HL-60 (cell line): ENCODE measurements around the gene RAB15.
A peak's percentile ranks its signal among the peaks of the same experiment; 100 is the strongest.

Source experiments
- DNase-seq, 2 experiments: peaks; one replicate each; pipeline ENCODE4 v3.0.0-alpha.2; 2010 to 2020; ENCODE audit warnings: low read depth in 1 of 2, low spot score in 1 of 2
- H3K27ac ChIP-seq: fragments of 250-450 bp; sonication (Bioruptor Pico); replicated peaks from 2 replicates; pipeline ENCODE4 v1.5.1; 2020; ENCODE audit warnings: mild to moderate bottlenecking, moderate library complexity
- H3K27me3 ChIP-seq: fragments of 250-450 bp; sonication (Bioruptor Pico); 2 replicates; pipeline ENCODE4 v1.5.1; 2021; ENCODE audit warnings: mild to moderate bottlenecking, moderate library complexity; ENCODE audit not compliant: insufficient read depth, poor library complexity, severe bottlenecking
- H3K4me3 ChIP-seq: replicated peaks from 2 replicates; pipeline ENCODE4 v1.5.1; 2011; ENCODE audit warnings: mild to moderate bottlenecking, control low read depth, low read length; ENCODE audit not compliant: insufficient read depth
- GABPA ChIP-seq: IDR thresholded peaks from 2 replicates; pipeline ENCODE4 v1.6.1; 2012; ENCODE audit warnings: low read depth
- POLR2AphosphoS5 ChIP-seq: IDR thresholded peaks from 2 replicates; pipeline ENCODE4 v1.6.1; 2012; ENCODE audit warnings: low read depth
- SPI1 ChIP-seq: IDR thresholded peaks from 2 replicates; pipeline ENCODE4 v1.6.1; 2012; ENCODE audit warnings: low read depth, mild to moderate bottlenecking, borderline replicate concordance
- TF ChIP-seq, protein P1 (sequence below): IDR thresholded peaks from one replicate; pipeline ENCODE4 v1.5.1; 2011; ENCODE audit warnings: low read length, control low read depth, inconsistent platforms; ENCODE audit not compliant: insufficient read depth
- TF ChIP-seq, protein P2 (sequence below): IDR thresholded peaks from 2 replicates; pipeline ENCODE4 v1.6.1; 2012; ENCODE audit warnings: low read depth; ENCODE audit not compliant: insufficient replicate concordance

RAB15 gene

DNA sequence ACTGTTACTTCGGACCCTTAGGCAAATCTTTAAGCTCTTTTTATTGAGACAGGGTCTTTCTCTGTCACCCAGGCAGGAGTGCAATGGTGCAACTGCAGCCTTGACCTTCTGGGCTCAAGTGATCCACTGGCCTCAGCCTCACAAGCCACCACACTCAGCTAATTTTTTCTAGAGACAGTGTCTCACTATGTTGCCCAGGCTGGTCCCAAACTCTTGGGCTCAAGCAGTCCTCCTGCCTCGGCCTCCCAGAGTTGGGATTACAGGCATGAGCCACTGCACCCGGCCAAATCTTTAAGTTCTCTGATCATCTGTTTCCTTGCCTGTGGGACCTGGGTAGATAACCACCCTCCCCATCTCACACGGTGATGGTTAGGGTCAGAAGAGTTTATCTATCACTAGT lies 27.3 kb downstream of the RAB15 start:
- Histone ChIP-seq H3K27me3 (no peaks in the 10 kb centered on the region), H3K4me3 (no peak overlapping the region), H3K27ac (no peak overlapping the region)
- no peak for DNase-seq
- TF ChIP-seq, protein P1, sequence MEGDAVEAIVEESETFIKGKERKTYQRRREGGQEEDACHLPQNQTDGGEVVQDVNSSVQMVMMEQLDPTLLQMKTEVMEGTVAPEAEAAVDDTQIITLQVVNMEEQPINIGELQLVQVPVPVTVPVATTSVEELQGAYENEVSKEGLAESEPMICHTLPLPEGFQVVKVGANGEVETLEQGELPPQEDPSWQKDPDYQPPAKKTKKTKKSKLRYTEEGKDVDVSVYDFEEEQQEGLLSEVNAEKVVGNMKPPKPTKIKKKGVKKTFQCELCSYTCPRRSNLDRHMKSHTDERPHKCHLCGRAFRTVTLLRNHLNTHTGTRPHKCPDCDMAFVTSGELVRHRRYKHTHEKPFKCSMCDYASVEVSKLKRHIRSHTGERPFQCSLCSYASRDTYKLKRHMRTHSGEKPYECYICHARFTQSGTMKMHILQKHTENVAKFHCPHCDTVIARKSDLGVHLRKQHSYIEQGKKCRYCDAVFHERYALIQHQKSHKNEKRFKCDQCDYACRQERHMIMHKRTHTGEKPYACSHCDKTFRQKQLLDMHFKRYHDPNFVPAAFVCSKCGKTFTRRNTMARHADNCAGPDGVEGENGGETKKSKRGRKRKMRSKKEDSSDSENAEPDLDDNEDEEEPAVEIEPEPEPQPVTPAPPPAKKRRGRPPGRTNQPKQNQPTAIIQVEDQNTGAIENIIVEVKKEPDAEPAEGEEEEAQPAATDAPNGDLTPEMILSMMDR: no peak
- TF ChIP-seq GABPA (no peak), SPI1 (no peak), POLR2AphosphoS5 (no peak)
- TF ChIP-seq, protein P2, sequence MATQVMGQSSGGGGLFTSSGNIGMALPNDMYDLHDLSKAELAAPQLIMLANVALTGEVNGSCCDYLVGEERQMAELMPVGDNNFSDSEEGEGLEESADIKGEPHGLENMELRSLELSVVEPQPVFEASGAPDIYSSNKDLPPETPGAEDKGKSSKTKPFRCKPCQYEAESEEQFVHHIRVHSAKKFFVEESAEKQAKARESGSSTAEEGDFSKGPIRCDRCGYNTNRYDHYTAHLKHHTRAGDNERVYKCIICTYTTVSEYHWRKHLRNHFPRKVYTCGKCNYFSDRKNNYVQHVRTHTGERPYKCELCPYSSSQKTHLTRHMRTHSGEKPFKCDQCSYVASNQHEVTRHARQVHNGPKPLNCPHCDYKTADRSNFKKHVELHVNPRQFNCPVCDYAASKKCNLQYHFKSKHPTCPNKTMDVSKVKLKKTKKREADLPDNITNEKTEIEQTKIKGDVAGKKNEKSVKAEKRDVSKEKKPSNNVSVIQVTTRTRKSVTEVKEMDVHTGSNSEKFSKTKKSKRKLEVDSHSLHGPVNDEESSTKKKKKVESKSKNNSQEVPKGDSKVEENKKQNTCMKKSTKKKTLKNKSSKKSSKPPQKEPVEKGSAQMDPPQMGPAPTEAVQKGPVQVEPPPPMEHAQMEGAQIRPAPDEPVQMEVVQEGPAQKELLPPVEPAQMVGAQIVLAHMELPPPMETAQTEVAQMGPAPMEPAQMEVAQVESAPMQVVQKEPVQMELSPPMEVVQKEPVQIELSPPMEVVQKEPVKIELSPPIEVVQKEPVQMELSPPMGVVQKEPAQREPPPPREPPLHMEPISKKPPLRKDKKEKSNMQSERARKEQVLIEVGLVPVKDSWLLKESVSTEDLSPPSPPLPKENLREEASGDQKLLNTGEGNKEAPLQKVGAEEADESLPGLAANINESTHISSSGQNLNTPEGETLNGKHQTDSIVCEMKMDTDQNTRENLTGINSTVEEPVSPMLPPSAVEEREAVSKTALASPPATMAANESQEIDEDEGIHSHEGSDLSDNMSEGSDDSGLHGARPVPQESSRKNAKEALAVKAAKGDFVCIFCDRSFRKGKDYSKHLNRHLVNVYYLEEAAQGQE: no peak

DNA sequence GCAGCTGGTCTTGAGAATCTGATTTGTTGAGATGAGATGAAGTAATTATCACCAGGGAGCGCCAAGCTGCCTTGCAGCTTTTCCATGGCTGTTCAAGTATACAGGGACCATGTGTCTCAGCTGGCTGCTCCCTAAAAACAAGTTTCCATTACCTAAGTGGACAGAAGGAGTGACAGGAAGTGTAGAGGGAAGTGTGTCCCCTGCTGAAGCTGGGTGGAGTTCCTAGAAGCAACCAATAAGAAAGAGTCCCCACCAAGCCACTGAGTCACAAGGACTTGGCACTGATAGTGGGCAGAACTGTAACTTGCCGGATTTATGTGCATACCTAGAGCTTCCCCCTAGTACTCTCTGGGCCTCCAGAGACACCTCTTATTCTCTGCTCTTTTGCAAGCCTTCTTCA lies 28.1 kb downstream of the RAB15 start:
- DNase-seq: no peak
- TF ChIP-seq GABPA (no peak), POLR2AphosphoS5 (no peak), SPI1 (no peak)
- TF ChIP-seq, protein P1: no peak
- TF ChIP-seq, protein P2: no peak
- Histone ChIP-seq H3K27me3 (no peaks in the 10 kb centered on the region), H3K27ac (no peak overlapping the region), H3K4me3 (no peak overlapping the region)

DNA sequence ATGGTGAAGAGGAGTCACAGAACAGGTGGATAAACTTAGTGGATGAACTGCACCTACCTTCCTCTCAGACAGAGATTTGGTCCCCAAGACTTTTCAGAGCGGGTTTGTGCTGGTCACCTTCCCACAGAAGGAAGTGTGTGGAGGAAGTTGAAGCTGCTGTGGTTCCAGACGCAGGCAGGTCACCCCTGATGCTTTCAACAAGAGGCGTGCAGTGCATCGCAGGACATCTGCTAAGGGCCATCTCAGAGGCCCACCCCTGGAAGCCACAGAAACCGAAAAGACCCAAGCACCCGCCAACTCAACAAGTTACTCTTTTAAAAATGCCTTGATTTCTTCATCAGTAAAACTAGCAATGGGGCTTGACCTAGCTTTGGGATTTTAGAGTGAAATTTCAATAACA lies 28.6 kb downstream of the RAB15 start:
- H3K4me3 ChIP-seq: no peak overlapping the region
- no peaks in the 10 kb centered on the region for H3K27me3 ChIP-seq
- H3K27ac ChIP-seq: no peak overlapping the region
- DNase-seq: peak in 1 of 2 experiments; percentile 5
- no peak for TF ChIP-seq POLR2AphosphoS5
- TF ChIP-seq, protein P1: no peak
- no peak for TF ChIP-seq GABPA
- TF ChIP-seq SPI1: no peak
- TF ChIP-seq, protein P2: no peak
